GM23338 (cell line): ENCODE results near the gene ADAP1.

Experiments
- CTCF ChIP-seq, 2 experiments: fragments of 200-600 bp in 1 of 2; sonication (generic) in 1 of 2; conservative IDR thresholded peaks; 2 replicates each; pipeline versions ENCODE4 v1.5.1 to v1.6.1; 2016 to 2017; ENCODE audit warnings: antibody characterized with exemption in 2 of 2, low read depth in 2 of 2, mild to moderate bottlenecking in 2 of 2, moderate library complexity in 1 of 2
- EZH2phosphoT487 ChIP-seq: fragments of 200-600 bp; sonication (generic); IDR thresholded peaks from one replicate; pipeline ENCODE4 v1.8.1; 2018; ENCODE audit warnings: antibody characterized with exemption; ENCODE audit not compliant: unreplicated experiment

DNA sequence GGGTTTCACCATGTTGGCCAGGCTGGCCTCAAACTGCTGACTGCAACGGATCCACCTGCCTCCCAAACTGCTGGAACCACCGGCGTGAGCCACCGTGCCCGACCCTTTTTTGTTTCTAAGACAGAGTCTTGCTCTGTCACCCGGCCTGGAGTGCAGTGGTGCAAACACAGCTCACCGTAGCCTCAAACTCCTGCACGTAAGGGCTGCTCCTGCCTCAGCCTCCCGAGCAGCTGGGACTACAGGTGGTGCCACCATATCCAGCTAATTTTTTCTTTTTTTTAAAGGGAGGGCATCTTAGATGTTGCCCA, 36.4 kb downstream of the ADAP1 start:
- no peak for TF ChIP-seq CTCF (conservative IDR thresholded peaks at IDR 0.05; ENCODE audit: low read depth in 2 of 2)
- no peak for TF ChIP-seq EZH2phosphoT487
